ENCODE results near the gene REEP2.
A peak's percentile ranks its signal among the peaks of the same experiment; 100 is the strongest.
"Not testable (repeated sequence)": the region's sequence is repeated elsewhere in the genome, so short reads cannot be mapped to it uniquely, and the experiment has no call there.

The REEP2 gene

DNA sequence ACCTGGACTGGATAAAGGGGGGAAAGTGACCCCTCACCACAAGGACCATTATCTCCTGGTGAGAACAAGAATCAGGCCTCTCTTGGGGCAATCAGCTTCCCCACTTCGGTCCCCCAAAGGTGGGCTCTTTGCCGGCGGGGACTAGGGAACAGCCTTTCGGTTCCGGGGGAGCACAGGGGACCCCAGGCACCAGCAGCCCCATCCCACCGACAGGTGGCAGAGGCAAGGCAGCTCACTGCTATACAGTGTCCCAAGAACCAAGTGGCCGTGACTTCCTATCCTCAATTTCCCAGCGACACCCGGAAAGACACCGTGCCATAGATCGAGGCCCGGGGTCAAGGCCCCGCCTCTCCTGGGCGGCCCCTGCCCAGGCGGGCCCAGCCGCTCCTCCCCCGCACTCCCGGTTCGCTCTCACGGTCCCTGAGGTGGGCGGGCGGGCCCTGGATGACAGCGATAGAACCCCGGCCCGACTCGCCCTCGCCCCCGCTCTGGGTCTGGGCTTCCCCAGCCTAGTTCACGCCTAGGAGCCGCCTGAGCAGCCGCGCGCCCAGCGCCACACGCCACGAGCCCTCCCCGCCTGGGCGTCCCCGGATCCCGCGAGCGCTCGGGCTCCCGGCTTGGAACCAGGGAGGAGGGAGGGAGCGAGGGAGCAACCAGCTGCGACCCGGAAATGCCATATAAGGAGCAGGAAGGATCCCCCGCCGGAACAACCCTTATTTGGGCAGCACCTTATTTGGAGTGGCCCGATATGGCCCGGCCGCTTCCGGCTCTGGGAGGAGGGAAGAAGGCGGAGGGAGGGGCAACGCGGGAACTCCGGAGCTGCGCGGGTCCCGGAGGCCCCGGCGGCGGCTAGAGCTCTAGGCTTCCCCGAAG lies 25.8 kb downstream of the REEP2 start:
- DNase-seq (ENCODE audit: low read depth, low spot score), result peak; percentile 98
- peak overlapping the region; percentile 78 for H3K4me3 ChIP-seq (ENCODE audit: low read length)

GRCh38 chr5:138465261-138466124 lies 26.6 kb downstream of the REEP2 start, which contains the start of gene EGR1:
Gene EGR1, plus strand, starts transcription at chr5:138465479. Its CDS starts 283 bp downstream, at chr5:138465762.
- DNase-seq (ENCODE audit: low read depth, low spot score), result peak; percentile 88

DNA sequence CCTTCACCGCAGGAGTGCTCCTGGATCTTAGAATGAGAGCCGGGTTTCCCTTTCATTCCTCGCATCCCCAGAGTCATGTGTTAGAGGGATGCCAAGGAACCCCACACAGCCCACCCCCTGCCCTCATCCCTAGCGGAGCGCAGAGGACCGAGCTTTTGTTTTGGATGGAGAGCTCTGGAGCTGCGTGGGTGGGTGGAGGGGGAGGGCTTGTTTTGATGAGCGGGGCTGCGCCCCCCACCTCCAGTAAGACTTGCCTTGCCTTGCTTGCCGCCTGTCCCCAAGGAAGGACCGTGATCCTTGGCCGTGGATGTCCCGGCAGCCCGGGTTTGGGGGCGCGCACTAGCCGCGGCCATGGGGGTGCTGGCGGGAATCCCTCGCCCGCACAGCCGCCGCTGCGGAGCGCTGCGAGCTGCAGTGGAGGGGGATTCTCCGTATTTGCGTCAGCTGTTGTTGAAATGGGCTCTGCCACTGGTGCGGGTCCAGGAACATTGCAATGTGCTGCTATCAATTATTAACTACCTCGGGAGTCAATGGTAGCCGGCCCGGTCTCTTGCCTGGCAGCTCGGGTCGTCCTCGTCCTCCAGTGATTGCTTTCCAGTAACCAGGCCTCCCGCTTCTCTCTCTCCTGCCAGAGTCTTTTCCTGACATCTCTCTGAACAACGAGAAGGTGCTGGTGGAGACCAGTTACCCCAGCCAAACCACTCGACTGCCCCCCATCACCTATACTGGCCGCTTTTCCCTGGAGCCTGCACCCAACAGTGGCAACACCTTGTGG lies 27.5 kb downstream of the REEP2 start:
- no peak for DNase-seq (ENCODE audit: low read depth, low spot score)
- H3K4me3 ChIP-seq (ENCODE audit: low read length), result peak overlapping the region; percentile 78

More at GRCh38 chr5:138465261-138466124, 26.6 kb downstream of the REEP2 start, which contains the start of gene EGR1:
- H3K4me3 ChIP-seq (ENCODE audit: low read length), result peak within 1 kb of the TSS; percentile 78

- no peak for DNase-seq (ENCODE audit: low read depth, low spot score)
- H3K4me3 ChIP-seq (ENCODE audit: low read length), result no peak overlapping the region
These were observed 28.2 kb downstream of the REEP2 start for GRCh38 chr5:138466900-138467710.

DNA sequence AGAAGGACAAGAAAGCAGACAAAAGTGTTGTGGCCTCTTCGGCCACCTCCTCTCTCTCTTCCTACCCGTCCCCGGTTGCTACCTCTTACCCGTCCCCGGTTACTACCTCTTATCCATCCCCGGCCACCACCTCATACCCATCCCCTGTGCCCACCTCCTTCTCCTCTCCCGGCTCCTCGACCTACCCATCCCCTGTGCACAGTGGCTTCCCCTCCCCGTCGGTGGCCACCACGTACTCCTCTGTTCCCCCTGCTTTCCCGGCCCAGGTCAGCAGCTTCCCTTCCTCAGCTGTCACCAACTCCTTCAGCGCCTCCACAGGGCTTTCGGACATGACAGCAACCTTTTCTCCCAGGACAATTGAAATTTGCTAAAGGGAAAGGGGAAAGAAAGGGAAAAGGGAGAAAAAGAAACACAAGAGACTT lies 28.9 kb downstream of the REEP2 start:
- no peak for DNase-seq (ENCODE audit: low read depth, low spot score)
- H3K4me3 ChIP-seq (ENCODE audit: low read length), result no peak overlapping the region

GRCh38 chr5:138468133-138468965 lies 29.5 kb downstream of the REEP2 start:
- no peak for DNase-seq (ENCODE audit: low read depth, low spot score)
- no peak overlapping the region for H3K4me3 ChIP-seq (ENCODE audit: low read length)

GRCh38 chr5:138468966-138469539 lies 30.2 kb downstream of the REEP2 start:
- H3K4me3 ChIP-seq (ENCODE audit: low read length), result no peak overlapping the region
- no peak for DNase-seq (ENCODE audit: low read depth, low spot score)

- DNase-seq (ENCODE audit: low read depth, low spot score), result no peak
- no peak overlapping the region for H3K4me3 ChIP-seq (ENCODE audit: low read length)
These were observed 30.9 kb downstream of the REEP2 start for GRCh38 chr5:138469540-138470321.

GRCh38 chr5:138470322-138471051 lies 31.6 kb downstream of the REEP2 start:
- no peak for DNase-seq (ENCODE audit: low read depth, low spot score)
- no peak overlapping the region for H3K4me3 ChIP-seq (ENCODE audit: low read length)

DNA sequence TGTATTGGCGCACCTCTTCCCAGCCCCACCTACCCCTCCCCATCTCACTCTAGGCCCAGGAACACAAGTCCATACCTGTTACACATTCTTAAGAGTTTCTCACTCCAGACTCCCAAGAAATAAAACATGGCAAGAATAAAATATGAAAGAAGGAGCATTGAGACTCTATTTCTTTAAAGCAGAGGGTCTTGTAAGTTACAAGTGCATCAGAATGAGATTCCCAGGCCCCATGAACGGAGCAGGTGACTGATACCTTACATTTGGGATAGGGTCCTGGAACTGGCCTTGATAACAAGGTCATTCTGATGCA lies 32.1 kb downstream of the REEP2 start:
- DNase-seq (ENCODE audit: low read depth, low spot score), result no peak
- H3K4me3 ChIP-seq (ENCODE audit: low read length), result no peak overlapping the region

DNA sequence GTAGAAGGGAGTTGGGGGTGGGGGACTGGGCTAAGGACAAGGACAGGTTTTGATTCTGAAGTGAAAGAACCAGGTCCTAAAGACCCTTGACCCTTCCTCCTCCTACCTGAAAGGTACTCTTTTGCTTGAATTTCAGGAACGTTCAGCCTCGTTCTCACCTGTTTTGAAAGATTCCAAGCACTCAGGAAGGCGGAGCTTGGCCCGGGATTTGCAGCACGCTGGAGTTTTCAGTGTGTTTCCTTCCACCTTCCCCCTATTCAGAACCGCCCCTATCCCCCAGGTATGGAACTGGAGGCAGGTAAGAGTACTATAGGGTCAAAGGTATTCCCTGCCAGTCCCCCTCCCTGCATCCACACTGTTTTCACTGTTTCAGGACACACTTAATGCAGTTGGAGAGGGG lies 33.5 kb downstream of the REEP2 start:
- no peak for DNase-seq (ENCODE audit: low read depth, low spot score)
- H3K4me3 ChIP-seq (ENCODE audit: low read length), result no peak overlapping the region

DNA sequence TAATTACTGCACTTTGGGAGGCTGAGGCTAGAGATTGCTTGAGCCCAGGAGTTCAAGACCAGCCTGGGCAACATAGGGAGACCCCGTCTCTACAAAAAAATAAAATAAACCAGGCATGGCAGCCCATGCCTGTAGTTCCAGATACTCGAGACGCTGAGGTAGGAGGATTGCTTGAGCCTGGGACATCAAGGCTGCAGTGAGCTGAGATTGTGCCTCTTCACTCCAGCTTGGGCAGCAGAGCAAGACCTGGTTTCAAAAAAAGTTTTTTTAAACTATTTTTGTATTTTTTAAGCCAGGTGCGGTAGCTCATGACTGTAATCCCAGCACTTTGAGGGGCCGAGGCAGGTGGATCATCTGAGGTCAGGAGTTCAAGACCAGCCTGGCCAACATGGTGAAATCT lies 34.3 kb downstream of the REEP2 start:
- DNase-seq (ENCODE audit: low read depth, low spot score); H3K4me3 ChIP-seq (ENCODE audit: low read length): not testable (repeated sequence)

- H3K4me3 ChIP-seq (ENCODE audit: low read length), result no peak overlapping the region
- no peak for DNase-seq (ENCODE audit: low read depth, low spot score)
These were observed 38.1 kb downstream of the REEP2 start for GRCh38 chr5:138476918-138477317.

DNA sequence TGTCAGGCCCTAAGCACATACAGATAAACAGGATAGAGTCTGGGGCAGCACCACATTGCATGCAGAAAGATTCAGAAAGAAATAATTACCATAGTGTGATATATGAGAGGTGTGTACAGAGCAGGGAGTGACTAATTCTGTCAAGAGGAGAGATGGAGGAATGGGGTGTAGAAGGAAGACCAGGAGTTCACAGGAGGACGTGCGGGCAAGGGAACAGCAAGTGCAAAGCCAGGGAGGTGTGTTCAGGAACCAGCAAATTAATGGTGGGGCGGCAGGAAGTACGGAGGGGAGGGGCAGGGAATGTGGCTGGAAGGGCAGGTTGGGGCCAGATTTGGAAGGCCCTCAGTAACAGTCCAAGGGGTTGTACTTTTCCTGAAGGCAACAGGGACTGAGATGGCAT lies 43.8 kb downstream of the REEP2 start:
- no peak overlapping the region for H3K4me3 ChIP-seq (ENCODE audit: low read length)
- DNase-seq (ENCODE audit: low read depth, low spot score), result no peak

DNA sequence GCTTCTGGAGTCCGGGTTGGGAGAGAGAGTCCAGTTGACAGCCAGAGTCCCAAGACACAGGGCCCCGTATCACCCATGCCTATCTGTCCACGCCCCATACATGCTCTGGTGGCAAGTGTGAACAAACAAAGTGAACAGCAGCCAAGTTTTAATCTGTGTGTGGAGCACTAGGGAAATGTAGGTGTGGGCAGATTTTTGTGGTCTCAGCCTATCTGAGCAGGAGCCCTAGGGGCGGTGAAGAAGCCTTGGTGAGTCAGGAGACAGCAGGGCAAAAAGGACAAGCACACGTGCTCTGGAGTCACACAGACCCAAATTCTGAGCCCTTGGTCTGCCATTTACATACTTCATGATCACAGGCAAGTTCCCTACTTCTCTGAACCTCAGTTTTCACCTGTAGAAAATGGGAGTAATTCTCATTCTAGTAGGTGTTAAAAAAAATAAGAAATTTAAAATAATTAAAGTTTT lies 49.7 kb downstream of the REEP2 start:
- DNase-seq (ENCODE audit: low read depth, low spot score), result no peak
- H3K4me3 ChIP-seq (ENCODE audit: low read length), result no peak overlapping the region

DNA sequence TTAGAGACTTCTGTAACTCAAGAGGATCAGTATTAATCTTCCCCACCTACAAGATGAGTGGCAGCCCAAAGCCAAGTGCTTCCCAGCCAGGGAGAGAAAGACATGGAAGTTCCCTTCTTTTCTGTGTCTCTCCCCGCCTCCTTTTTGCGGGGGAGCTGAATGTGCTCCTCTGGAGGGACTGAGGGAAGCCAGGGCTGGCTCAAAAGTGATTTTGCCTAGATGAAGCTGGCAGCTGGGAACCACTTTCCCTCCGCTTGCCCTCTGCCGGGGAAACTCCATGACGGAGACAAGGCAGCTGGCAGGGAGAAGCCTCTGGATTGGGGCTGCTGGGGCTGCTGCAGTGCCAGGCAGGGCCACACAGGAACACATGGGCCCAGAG lies 50.8 kb downstream of the REEP2 start:
- no peak overlapping the region for H3K4me3 ChIP-seq (ENCODE audit: low read length)
- no peak for DNase-seq (ENCODE audit: low read depth, low spot score)

Measured in Jurkat, Clone E6-1 (cell line).